ENCODE measurements around the gene P2RY14. TPM values are rescaled to one million over a fixed set of nuclear protein-coding genes. Genes with fewer than 3 reads are reported as not detected.
A peak's percentile ranks its signal among the peaks of the same experiment; 100 is the strongest.

The P2RY14 gene
- total RNA-seq, 1 donor from 2014 or later = 0.11 TPM

GRCh38 chr3:151321526-151321925 lies 43.2 kb upstream of the P2RY14 start:
- no peak for TF ChIP-seq EZH2 (IDR thresholded peaks at IDR 0.05; ENCODE audit: insufficient read depth, low read length)
- H3K4me3 ChIP-seq (ENCODE audit: insufficient read depth, low read depth, low read length) = no peak overlapping the region
- H3K9ac ChIP-seq (ENCODE audit: low read length) = no peak overlapping the region
- FAIRE-seq (no peak), DNase-seq (ENCODE audit: low read depth) (no peak)
- H2AFZ ChIP-seq (ENCODE audit: low read depth, low read length) = no peak overlapping the region
- H3K4me1 ChIP-seq (ENCODE audit: insufficient read depth, low read length) = peaks cover 3% of the 10 kb centered on the region
- H3K9me3 ChIP-seq (ENCODE audit: insufficient read depth, low read depth, low read length) = no peaks in the 10 kb centered on the region
- H3K27me3 ChIP-seq (ENCODE audit: insufficient read depth, low read length) = no peaks in the 10 kb centered on the region
- Mint-ChIP-seq H3K9me3 (ENCODE audit: unreplicated experiment) (no peaks in the 10 kb centered on the region), H3K36me3 (ENCODE audit: low read depth, unreplicated experiment) (no peaks in the 10 kb centered on the region), H3K4me3 (ENCODE audit: unreplicated experiment) (no peak overlapping the region), H3K27ac (ENCODE audit: unreplicated experiment) (no peak overlapping the region), H3K27me3 (ENCODE audit: low read depth, unreplicated experiment) (no peaks in the 10 kb centered on the region), H3K4me1 (ENCODE audit: low read depth, unreplicated experiment) (peaks cover 10% of the 10 kb centered on the region)
- H3K27ac ChIP-seq (ENCODE audit: low read depth, low read length) = no peak overlapping the region
- H3K4me2 ChIP-seq (ENCODE audit: low read length) = no peak overlapping the region
- no peaks in the 10 kb centered on the region for H3K36me3 ChIP-seq (ENCODE audit: insufficient read depth, low read length)
- H3K79me2 ChIP-seq (ENCODE audit: insufficient read depth, low read length) = no peaks in the 10 kb centered on the region
- H4K20me1 ChIP-seq (ENCODE audit: insufficient read depth, low read length) = no peaks in the 10 kb centered on the region

GRCh38 chr3:151320131-151320530 lies 41.8 kb upstream of the P2RY14 start:
- TF ChIP-seq EZH2 (IDR thresholded peaks at IDR 0.05; ENCODE audit: insufficient read depth, low read length) (no peak), CTCF (IDR thresholded peaks at IDR 0.05; ENCODE audit: insufficient read depth, low read depth, low read length) (no peak)
- H3K79me2 ChIP-seq (ENCODE audit: insufficient read depth, low read length) = no peaks in the 10 kb centered on the region
- H3K9me3 ChIP-seq (ENCODE audit: insufficient read depth, low read depth, low read length) = no peaks in the 10 kb centered on the region
- no peaks in the 10 kb centered on the region for H4K20me1 ChIP-seq (ENCODE audit: insufficient read depth, low read length)
- no peak overlapping the region for H2AFZ ChIP-seq (ENCODE audit: low read depth, low read length)
- no peak overlapping the region for H3K9ac ChIP-seq (ENCODE audit: low read length)
- H3K4me1 Mint-ChIP-seq (ENCODE audit: low read depth, unreplicated experiment) = peaks cover 16% of the 10 kb centered on the region
- no peaks in the 10 kb centered on the region for H3K36me3 Mint-ChIP-seq (ENCODE audit: low read depth, unreplicated experiment)
- no peaks in the 10 kb centered on the region for H3K27me3 Mint-ChIP-seq (ENCODE audit: low read depth, unreplicated experiment)
- H3K27ac Mint-ChIP-seq (ENCODE audit: unreplicated experiment) = no peak overlapping the region
- H3K4me2 ChIP-seq (ENCODE audit: low read length) = no peak overlapping the region
- DNase-seq (ENCODE audit: low read depth) (no peak), FAIRE-seq (peak; percentile 20)
- H3K4me1 ChIP-seq (ENCODE audit: insufficient read depth, low read length) = peaks cover 3% of the 10 kb centered on the region
- no peak overlapping the region for H3K4me3 ChIP-seq (ENCODE audit: insufficient read depth, low read depth, low read length)
- no peak overlapping the region for H3K27ac ChIP-seq (ENCODE audit: low read depth, low read length)
- no peaks in the 10 kb centered on the region for H3K27me3 ChIP-seq (ENCODE audit: insufficient read depth, low read length)
- H3K9me3 Mint-ChIP-seq (ENCODE audit: unreplicated experiment) = no peaks in the 10 kb centered on the region
- no peaks in the 10 kb centered on the region for H3K36me3 ChIP-seq (ENCODE audit: insufficient read depth, low read length)
- no peak overlapping the region for H3K4me3 Mint-ChIP-seq (ENCODE audit: unreplicated experiment)

GRCh38 chr3:151319628-151320027 lies 41.3 kb upstream of the P2RY14 start:
- Mint-ChIP-seq H3K27ac (ENCODE audit: unreplicated experiment) (no peak overlapping the region), H3K9me3 (ENCODE audit: unreplicated experiment) (no peaks in the 10 kb centered on the region), H3K27me3 (ENCODE audit: low read depth, unreplicated experiment) (no peaks in the 10 kb centered on the region), H3K4me3 (ENCODE audit: unreplicated experiment) (no peak overlapping the region), H3K36me3 (ENCODE audit: low read depth, unreplicated experiment) (peaks cover 3% of the 10 kb centered on the region), H3K4me1 (ENCODE audit: low read depth, unreplicated experiment) (peaks cover 20% of the 10 kb centered on the region)
- H3K9ac ChIP-seq (ENCODE audit: low read length) = no peak overlapping the region
- FAIRE-seq (no peak), DNase-seq (ENCODE audit: low read depth) (peak; percentile 36)
- no peaks in the 10 kb centered on the region for H3K9me3 ChIP-seq (ENCODE audit: insufficient read depth, low read depth, low read length)
- peaks cover 3% of the 10 kb centered on the region for H3K4me1 ChIP-seq (ENCODE audit: insufficient read depth, low read length)
- H4K20me1 ChIP-seq (ENCODE audit: insufficient read depth, low read length) = no peaks in the 10 kb centered on the region
- no peaks in the 10 kb centered on the region for H3K36me3 ChIP-seq (ENCODE audit: insufficient read depth, low read length)
- no peak for TF ChIP-seq EZH2 (IDR thresholded peaks at IDR 0.05; ENCODE audit: insufficient read depth, low read length)
- TF ChIP-seq CTCF (IDR thresholded peaks at IDR 0.05; ENCODE audit: insufficient read depth, low read depth, low read length) = no peak
- H3K27me3 ChIP-seq (ENCODE audit: insufficient read depth, low read length) = no peaks in the 10 kb centered on the region
- H3K4me2 ChIP-seq (ENCODE audit: low read length) = no peak overlapping the region
- no peak overlapping the region for H3K27ac ChIP-seq (ENCODE audit: low read depth, low read length)
- H2AFZ ChIP-seq (ENCODE audit: low read depth, low read length) = no peak overlapping the region
- H3K79me2 ChIP-seq (ENCODE audit: insufficient read depth, low read length) = no peaks in the 10 kb centered on the region
- no peak overlapping the region for H3K4me3 ChIP-seq (ENCODE audit: insufficient read depth, low read depth, low read length)

Measured in astrocyte (in vitro differentiated cells and primary cell).